ENCODE measurements around the gene TTBK2. TPM values are rescaled to one million over a fixed set of nuclear protein-coding genes. Genes with fewer than 3 reads are reported as not detected.
"Not testable (repeated sequence)": the region's sequence is repeated elsewhere in the genome, so short reads cannot be mapped to it uniquely, and the experiment has no call there.

TTBK2 gene
- total RNA-seq, 1 donor from 2014 or later, result 32.4 TPM

DNA sequence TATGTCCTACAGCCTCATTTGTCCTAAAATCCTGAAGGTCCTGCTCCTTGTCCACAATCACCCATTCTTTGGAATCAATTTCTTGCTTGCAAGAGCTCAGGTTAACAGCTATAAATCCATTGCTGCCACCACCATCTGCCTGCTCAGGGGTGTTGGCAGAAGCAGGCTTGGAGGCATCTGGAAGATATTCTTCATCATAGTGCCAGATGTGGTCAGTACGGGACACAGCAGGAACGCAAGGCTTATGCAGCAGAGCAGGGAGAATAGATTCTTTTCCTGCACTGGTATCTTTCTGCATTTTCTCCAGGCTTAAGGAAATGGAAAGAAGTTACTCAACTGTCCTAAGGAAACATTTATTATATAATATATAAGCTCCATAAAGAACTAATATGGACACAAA is 145.2 kb downstream of the TTBK2 start:
- Histone ChIP-seq H3K27me3 (no peaks in the 10 kb centered on the region), H3K4me3 (no peak overlapping the region), H3K79me2 (ENCODE audit: low read depth) (no peaks in the 10 kb centered on the region), H3K9ac (no peak overlapping the region), H2AFZ (replicated peaks) (no peak overlapping the region), H4K20me1 (ENCODE audit: low read depth) (no peaks in the 10 kb centered on the region), H3K9me3 (ENCODE audit: low read depth) (no peaks in the 10 kb centered on the region), H3K27ac (no peak overlapping the region), H3K36me3 (peaks cover 2% of the 10 kb centered on the region), H3K4me1 (no peaks in the 10 kb centered on the region), H3K4me2 (no peak overlapping the region), H3F3A (ENCODE audit: low read depth) (no peaks in the 10 kb centered on the region)
- H3K36me3 Mint-ChIP-seq, result peaks cover 11% of the 10 kb centered on the region
- H3K4me3 Mint-ChIP-seq, result no peak overlapping the region
- H3K4me1 Mint-ChIP-seq, result no peaks in the 10 kb centered on the region
- H3K9me3 Mint-ChIP-seq, result no peaks in the 10 kb centered on the region
- H3K27ac Mint-ChIP-seq, result no peak overlapping the region
- TF ChIP-seq, protein P1, sequence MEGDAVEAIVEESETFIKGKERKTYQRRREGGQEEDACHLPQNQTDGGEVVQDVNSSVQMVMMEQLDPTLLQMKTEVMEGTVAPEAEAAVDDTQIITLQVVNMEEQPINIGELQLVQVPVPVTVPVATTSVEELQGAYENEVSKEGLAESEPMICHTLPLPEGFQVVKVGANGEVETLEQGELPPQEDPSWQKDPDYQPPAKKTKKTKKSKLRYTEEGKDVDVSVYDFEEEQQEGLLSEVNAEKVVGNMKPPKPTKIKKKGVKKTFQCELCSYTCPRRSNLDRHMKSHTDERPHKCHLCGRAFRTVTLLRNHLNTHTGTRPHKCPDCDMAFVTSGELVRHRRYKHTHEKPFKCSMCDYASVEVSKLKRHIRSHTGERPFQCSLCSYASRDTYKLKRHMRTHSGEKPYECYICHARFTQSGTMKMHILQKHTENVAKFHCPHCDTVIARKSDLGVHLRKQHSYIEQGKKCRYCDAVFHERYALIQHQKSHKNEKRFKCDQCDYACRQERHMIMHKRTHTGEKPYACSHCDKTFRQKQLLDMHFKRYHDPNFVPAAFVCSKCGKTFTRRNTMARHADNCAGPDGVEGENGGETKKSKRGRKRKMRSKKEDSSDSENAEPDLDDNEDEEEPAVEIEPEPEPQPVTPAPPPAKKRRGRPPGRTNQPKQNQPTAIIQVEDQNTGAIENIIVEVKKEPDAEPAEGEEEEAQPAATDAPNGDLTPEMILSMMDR (IDR thresholded peaks at IDR 0.05), result no peak
- TF ChIP-seq EZH2phosphoT487 (IDR thresholded peaks at IDR 0.05) (no peak), EZH2 (IDR thresholded peaks at IDR 0.05) (no peak)
- peaks cover 2% of the 10 kb centered on the region for H3K27me3 Mint-ChIP-seq (ENCODE audit: insufficient read depth, low read depth)
- no peak for DNase-seq (ENCODE audit: low spot score)

DNA sequence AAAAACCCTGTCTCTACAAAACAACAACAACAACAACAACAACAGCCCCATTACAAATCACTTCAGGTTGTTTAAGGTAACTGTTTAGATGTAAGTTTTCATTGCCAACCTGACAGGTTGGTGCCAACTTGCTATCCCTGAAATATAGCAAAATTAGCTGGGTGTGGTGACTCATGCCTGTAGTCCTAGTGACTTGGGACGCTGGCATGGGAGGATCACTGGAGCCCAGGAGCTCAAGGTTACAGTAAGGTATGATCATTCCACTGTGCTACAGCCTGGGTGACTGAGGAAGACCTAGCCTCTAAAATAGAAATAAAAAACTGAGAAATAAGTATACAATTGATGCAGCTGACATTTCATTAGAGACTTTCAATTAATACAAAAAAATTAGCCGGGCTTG is 147.7 kb downstream of the TTBK2 start:
- Histone ChIP-seq H3K79me2 (ENCODE audit: low read depth) (no peaks in the 10 kb centered on the region), H3K4me2 (no peak overlapping the region), H3K9me3 (ENCODE audit: low read depth) (no peaks in the 10 kb centered on the region), H3F3A (ENCODE audit: low read depth) (no peaks in the 10 kb centered on the region), H3K27ac (no peak overlapping the region), H4K20me1 (ENCODE audit: low read depth) (no peaks in the 10 kb centered on the region), H3K4me1 (no peaks in the 10 kb centered on the region), H3K4me3 (no peak overlapping the region), H3K36me3 (peaks cover 2% of the 10 kb centered on the region), H3K9ac (no peak overlapping the region), H2AFZ (replicated peaks) (no peak overlapping the region), H3K27me3 (no peaks in the 10 kb centered on the region)
- Mint-ChIP-seq H3K9me3 (peaks cover 15% of the 10 kb centered on the region), H3K27ac (no peak overlapping the region), H3K4me3 (no peak overlapping the region), H3K4me1 (no peaks in the 10 kb centered on the region), H3K27me3 (ENCODE audit: insufficient read depth, low read depth) (peaks cover 2% of the 10 kb centered on the region), H3K36me3 (peaks cover 18% of the 10 kb centered on the region)
- no peak for TF ChIP-seq EZH2 (IDR thresholded peaks at IDR 0.05)
- TF ChIP-seq, protein P1 (IDR thresholded peaks at IDR 0.05), result no peak
- no peak for TF ChIP-seq EZH2phosphoT487 (IDR thresholded peaks at IDR 0.05)
- no peak for DNase-seq (ENCODE audit: low spot score)

DNA sequence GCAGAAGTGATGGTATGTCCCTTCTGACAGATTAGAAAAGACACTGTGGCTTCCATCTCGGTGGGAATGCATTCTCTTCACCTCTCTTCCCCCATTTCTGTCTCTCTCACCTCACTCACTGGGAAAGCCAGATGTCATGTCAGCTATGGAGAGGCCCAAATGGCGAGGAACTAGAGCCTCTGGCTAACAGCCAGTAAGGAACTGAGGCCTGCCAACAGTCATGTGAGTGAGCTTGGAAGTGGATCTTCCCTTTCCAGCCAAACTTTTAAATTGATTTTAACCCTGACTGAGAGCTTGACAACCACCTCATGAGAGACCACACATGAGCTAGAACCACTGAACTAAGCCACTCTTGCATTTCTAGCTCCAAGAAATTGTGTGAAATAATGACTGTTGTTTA is 148.4 kb downstream of the TTBK2 start:
- no peaks in the 10 kb centered on the region for H3K4me1 Mint-ChIP-seq
- H3K4me3 ChIP-seq, result no peak overlapping the region
- no peak overlapping the region for H3K9ac ChIP-seq
- H3K36me3 Mint-ChIP-seq, result peaks cover 21% of the 10 kb centered on the region
- DNase-seq (ENCODE audit: low spot score), result no peak
- H3K4me3 Mint-ChIP-seq, result no peak overlapping the region
- no peaks in the 10 kb centered on the region for H3K9me3 ChIP-seq (ENCODE audit: low read depth)
- H3K27me3 ChIP-seq, result no peaks in the 10 kb centered on the region
- H3K36me3 ChIP-seq, result peaks cover 2% of the 10 kb centered on the region
- H2AFZ ChIP-seq (replicated peaks), result no peak overlapping the region
- H3F3A ChIP-seq (ENCODE audit: low read depth), result no peaks in the 10 kb centered on the region
- H3K9me3 Mint-ChIP-seq, result peaks cover 21% of the 10 kb centered on the region
- H3K4me2 ChIP-seq, result no peak overlapping the region
- H4K20me1 ChIP-seq (ENCODE audit: low read depth), result no peaks in the 10 kb centered on the region
- H3K27ac Mint-ChIP-seq, result no peak overlapping the region
- TF ChIP-seq, protein P1 (IDR thresholded peaks at IDR 0.05), result no peak
- no peak for TF ChIP-seq EZH2 (IDR thresholded peaks at IDR 0.05)
- no peak for TF ChIP-seq EZH2phosphoT487 (IDR thresholded peaks at IDR 0.05)
- H3K27me3 Mint-ChIP-seq (ENCODE audit: insufficient read depth, low read depth), result peaks cover 2% of the 10 kb centered on the region
- H3K27ac ChIP-seq, result no peak overlapping the region
- no peaks in the 10 kb centered on the region for H3K79me2 ChIP-seq (ENCODE audit: low read depth)
- H3K4me1 ChIP-seq, result no peaks in the 10 kb centered on the region

DNA sequence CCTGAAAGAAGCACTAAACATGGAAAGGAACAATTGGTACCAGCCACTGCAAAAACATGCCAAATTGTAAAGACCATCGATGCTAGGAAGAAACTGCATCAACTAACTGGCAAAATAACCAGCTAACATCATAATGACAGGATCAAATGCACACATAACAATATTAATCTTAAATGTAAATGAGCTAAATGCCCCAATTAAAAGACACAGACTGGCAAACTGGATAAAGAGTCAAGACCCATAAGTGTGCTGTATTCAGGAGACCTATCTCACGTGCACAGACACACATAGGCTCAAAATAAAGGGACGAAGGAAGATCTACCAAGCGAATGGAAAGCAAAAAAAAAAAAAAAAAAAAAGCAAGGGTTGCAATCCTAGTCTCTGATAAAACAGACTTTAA is 154.5 kb downstream of the TTBK2 start:
- H3K9me3 Mint-ChIP-seq, result peaks cover 45% of the 10 kb centered on the region
- not testable (repeated sequence) for H3K27me3 Mint-ChIP-seq (ENCODE audit: insufficient read depth, low read depth); H3K27me3 ChIP-seq; H3K79me2 ChIP-seq (ENCODE audit: low read depth); H3K9ac ChIP-seq; H3K4me3 Mint-ChIP-seq; DNase-seq (ENCODE audit: low spot score); H4K20me1 ChIP-seq (ENCODE audit: low read depth); H3K27ac ChIP-seq; H3K27ac Mint-ChIP-seq; H3K4me2 ChIP-seq; H3K36me3 ChIP-seq; H3K4me3 ChIP-seq; H2AFZ ChIP-seq (replicated peaks); H3K4me1 Mint-ChIP-seq
- peaks cover 12% of the 10 kb centered on the region for H3K9me3 ChIP-seq (ENCODE audit: low read depth)
- peaks cover 11% of the 10 kb centered on the region for H3K4me1 ChIP-seq
- H3F3A ChIP-seq (ENCODE audit: low read depth), result peaks cover 11% of the 10 kb centered on the region
- peaks cover 44% of the 10 kb centered on the region for H3K36me3 Mint-ChIP-seq

Measured in neural progenitor cell (in vitro differentiated cells).